SU-DHL-6 (cell line): ENCODE results near the gene RARB.

Source experiments
- H2AFZ ChIP-seq: fragments of 200-600 bp; sonication (generic); 2 replicates; pipeline ENCODE4 v1.6.1; 2014; ENCODE audit warnings: low read depth, mild to moderate bottlenecking, moderate library complexity, mixed read lengths, antibody characterized with exemption, low read length; ENCODE audit not compliant: severe bottlenecking
- H3F3A ChIP-seq: fragments of 200-600 bp; shearing (Covaris generic); 2 replicates; pipeline ENCODE4 v1.6.0; 2016; ENCODE audit warnings: antibody characterized with exemption, mild to moderate bottlenecking; ENCODE audit not compliant: insufficient read depth
- H3K27ac ChIP-seq: fragments of 200-600 bp; sonication (generic); 2 replicates; pipeline ENCODE4 v1.5.1; 2016; ENCODE audit warnings: low read depth, mild to moderate bottlenecking, low read length, moderate library complexity, mixed read lengths
- H3K27me3 ChIP-seq: fragments of 200-600 bp; sonication (generic), shearing (Covaris generic); 2 replicates; pipeline ENCODE4 v1.6.0; 2014; ENCODE audit warnings: mild to moderate bottlenecking, low read length
- H3K36me3 ChIP-seq: fragments of 200-600 bp; sonication (generic); 2 replicates; pipeline ENCODE4 v1.6.1; 2014; ENCODE audit warnings: mild to moderate bottlenecking, low read length, mixed read lengths
- H3K4me2 ChIP-seq: fragments of 300-600, 200-600 bp; shearing (Covaris generic), sonication (generic); 2 replicates; pipeline ENCODE4 v1.6.0; 2014; ENCODE audit warnings: low read length, low read depth, mild to moderate bottlenecking; ENCODE audit not compliant: poor library complexity, severe bottlenecking
- H3K4me3 ChIP-seq: fragments of 200-600 bp; sonication (generic); 2 replicates; pipeline ENCODE4 v1.5.1; 2014; ENCODE audit warnings: antibody characterized with exemption, low read length, mild to moderate bottlenecking, mixed read lengths; ENCODE audit not compliant: insufficient read depth, poor library complexity, severe bottlenecking
- H3K79me2 ChIP-seq: fragments of 200-600 bp; sonication (generic); 2 replicates; pipeline ENCODE4 v1.6.1; 2014; ENCODE audit warnings: mild to moderate bottlenecking, low read length, moderate library complexity; ENCODE audit not compliant: insufficient read depth
- H3K9ac ChIP-seq: fragments of 200-600 bp; sonication (generic); 2 replicates; pipeline ENCODE4 v1.7.0; 2014; ENCODE audit warnings: mild to moderate bottlenecking, low read length
- H3K9me2 ChIP-seq: fragments of 200-600 bp; sonication (generic); replicated peaks from 2 replicates; pipeline ENCODE4 v1.6.1; 2014; ENCODE audit warnings: low read length; ENCODE audit not compliant: insufficient read depth
- H3K9me3 ChIP-seq: fragments of 200-600 bp; sonication (generic); 2 replicates; pipeline ENCODE4 v1.6.1; 2014; ENCODE audit warnings: low read length, mixed read lengths; ENCODE audit not compliant: insufficient read depth
- H4K20me1 ChIP-seq: fragments of 200-600 bp; sonication (generic); 2 replicates; pipeline ENCODE4 v1.6.1; 2014; ENCODE audit warnings: low read depth, mild to moderate bottlenecking, antibody characterized with exemption, low read length, moderate library complexity, mixed read lengths
- CTCF ChIP-seq: fragments of 200-600 bp; sonication (generic); IDR thresholded peaks from one replicate; pipeline ENCODE4 v1.5.1; 2017; ENCODE audit warnings: antibody characterized with exemption, mild to moderate bottlenecking, low read length, moderate library complexity; ENCODE audit not compliant: insufficient read depth, poor library complexity, severe bottlenecking
- EZH2phosphoT487 ChIP-seq: fragments of 200-600 bp; sonication (generic), shearing (Covaris generic); conservative IDR thresholded peaks from 2 replicates; pipeline ENCODE4 v1.6.1; 2018; ENCODE audit warnings: mild to moderate bottlenecking, antibody characterized with exemption, low read length, moderate library complexity, mixed read lengths

RARB gene

GRCh38 chr3:25437953-25438352 is 9.9 kb downstream of the RARB start:
- no peaks in the 10 kb centered on the region for H3K9me2 ChIP-seq
- no peak overlapping the region for H3K9ac ChIP-seq
- H3K4me3 ChIP-seq: no peak overlapping the region
- no peaks in the 10 kb centered on the region for H3K9me3 ChIP-seq
- H2AFZ ChIP-seq: no peak overlapping the region
- TF ChIP-seq CTCF (no peak), EZH2phosphoT487 (no peak)
- H3K27me3 ChIP-seq: no peaks in the 10 kb centered on the region
- H4K20me1 ChIP-seq: no peaks in the 10 kb centered on the region
- no peak overlapping the region for H3K27ac ChIP-seq
- H3F3A ChIP-seq: no peaks in the 10 kb centered on the region
- no peaks in the 10 kb centered on the region for H3K79me2 ChIP-seq
- no peak overlapping the region for H3K4me2 ChIP-seq
- H3K36me3 ChIP-seq: no peaks in the 10 kb centered on the region

DNA sequence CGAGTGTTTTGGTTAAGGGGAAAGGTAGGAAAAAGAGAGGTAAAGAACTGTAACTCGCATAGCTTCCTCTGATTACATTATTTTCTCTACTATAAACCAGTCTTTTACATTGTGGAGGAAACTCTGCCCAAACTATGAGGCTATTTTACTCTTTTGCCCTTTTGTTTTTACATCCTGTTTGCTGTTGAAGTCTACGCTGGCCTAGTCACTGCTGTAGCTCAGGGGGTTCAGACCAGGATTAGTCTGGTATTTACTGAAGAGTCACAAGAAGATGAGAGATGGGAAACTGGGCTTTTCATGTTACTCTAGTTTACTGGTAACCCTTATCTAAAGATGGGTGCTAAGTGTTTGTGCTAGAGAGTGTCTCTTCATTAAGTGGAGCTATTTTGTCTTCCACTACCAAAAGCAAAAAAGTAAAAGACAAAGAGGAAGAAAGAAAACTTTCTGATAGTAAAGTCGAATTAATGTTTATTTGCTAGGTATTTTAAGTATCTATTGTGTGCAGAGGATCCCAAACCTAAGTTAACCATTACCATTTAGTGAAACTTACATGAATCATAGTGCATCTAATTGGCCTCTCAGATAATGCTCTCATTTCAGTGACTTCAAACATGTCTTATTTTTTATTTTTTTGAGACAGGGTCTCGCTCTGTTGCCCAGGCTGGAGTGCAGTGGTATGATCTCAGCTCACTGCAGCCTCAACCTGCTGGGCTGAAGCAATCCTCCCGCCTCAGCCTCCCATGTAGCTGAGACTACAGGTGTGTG is 10.9 kb downstream of the RARB start:
- no peaks in the 10 kb centered on the region for H4K20me1 ChIP-seq
- no peak overlapping the region for H3K4me2 ChIP-seq
- TF ChIP-seq EZH2phosphoT487 (no peak), CTCF (no peak)
- no peaks in the 10 kb centered on the region for H3F3A ChIP-seq
- no peaks in the 10 kb centered on the region for H3K79me2 ChIP-seq
- H3K4me3 ChIP-seq: no peak overlapping the region
- no peaks in the 10 kb centered on the region for H3K9me2 ChIP-seq
- no peak overlapping the region for H3K9ac ChIP-seq
- H2AFZ ChIP-seq: no peak overlapping the region
- no peaks in the 10 kb centered on the region for H3K9me3 ChIP-seq
- H3K27me3 ChIP-seq: no peaks in the 10 kb centered on the region
- no peak overlapping the region for H3K27ac ChIP-seq
- H3K36me3 ChIP-seq: no peaks in the 10 kb centered on the region

DNA sequence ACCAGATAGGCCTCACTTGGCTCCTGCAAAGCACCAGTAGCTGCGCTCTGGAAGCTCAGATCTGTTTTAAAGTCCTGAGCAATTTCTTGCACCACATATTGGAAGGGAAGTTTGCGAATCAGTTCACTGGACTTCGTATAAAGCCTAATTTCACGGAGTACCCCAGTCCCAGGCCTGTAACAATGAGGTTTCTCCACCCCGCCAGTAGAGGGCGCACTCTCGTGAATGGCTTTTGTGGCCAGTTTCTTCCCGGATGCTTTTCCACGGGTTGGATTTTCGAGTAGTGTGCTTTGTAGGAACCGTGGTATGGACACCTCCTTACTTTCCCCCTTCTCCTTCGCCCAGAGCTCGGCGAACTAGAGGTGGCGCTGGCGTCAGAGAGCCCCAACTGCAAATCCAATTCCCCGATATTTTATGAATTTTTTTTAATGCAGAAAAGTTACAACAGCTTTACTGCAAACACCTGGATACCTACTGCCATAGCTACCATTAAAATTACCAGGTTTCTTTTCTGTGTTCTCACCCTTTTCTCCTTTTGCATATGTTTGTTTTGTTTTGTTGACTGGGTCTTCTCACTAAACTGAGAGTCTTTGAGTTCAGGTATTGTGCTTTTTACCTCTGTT is 13.3 kb downstream of the RARB start:
- Histone ChIP-seq H3F3A (no peaks in the 10 kb centered on the region), H3K4me2 (no peak overlapping the region), H3K4me3 (no peak overlapping the region), H3K9me2 (no peaks in the 10 kb centered on the region), H3K9ac (no peak overlapping the region), H3K36me3 (no peaks in the 10 kb centered on the region), H3K9me3 (no peaks in the 10 kb centered on the region), H3K27me3 (no peaks in the 10 kb centered on the region), H4K20me1 (no peaks in the 10 kb centered on the region), H3K27ac (no peak overlapping the region), H2AFZ (no peak overlapping the region), H3K79me2 (no peaks in the 10 kb centered on the region)
- TF ChIP-seq EZH2phosphoT487 (no peak), CTCF (peak; percentile 74)
